ENCODE results near the gene NGEF. TPM values are rescaled to one million over a fixed set of nuclear protein-coding genes. Genes with fewer than 3 reads are reported as not detected.

Gene NGEF
- total and polyA plus RNA-seq, 2 experiments from 2014 or later: 2.0 to 2.9 TPM

DNA sequence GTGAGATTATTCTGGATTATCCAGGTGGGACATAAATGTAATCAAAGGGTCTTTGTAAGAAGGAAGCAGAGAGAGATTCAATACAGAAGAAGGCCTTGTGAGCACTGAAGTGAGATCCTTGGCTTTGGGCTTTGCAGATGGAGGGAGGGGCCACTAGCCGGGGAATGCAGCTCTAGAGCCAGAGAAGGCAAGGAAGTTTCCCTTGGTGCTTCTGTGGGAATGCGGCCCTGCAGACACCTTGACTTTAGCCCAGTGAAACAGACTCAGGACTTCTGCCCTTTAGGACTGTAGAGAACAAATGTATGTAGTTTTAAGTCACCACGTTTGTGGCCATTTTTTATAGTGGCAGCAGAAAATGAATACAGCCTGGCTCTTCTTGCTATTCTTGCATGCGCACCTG is 27.5 kb upstream of the NGEF start:
- Histone ChIP-seq H3K4me1 (ENCODE audit: low read depth) (no peaks in the 10 kb centered on the region), H3K36me3 (no peaks in the 10 kb centered on the region), H3K9me3 (ENCODE audit: low read depth) (no peaks in the 10 kb centered on the region), H3K27me3 (no peaks in the 10 kb centered on the region), H3K27ac (no peak overlapping the region), H3K4me3 (no peak overlapping the region)
- no peak for DNase-seq (ENCODE audit: low read depth in 1 of 2, low spot score in 1 of 2)
- TF ChIP-seq, protein P1, sequence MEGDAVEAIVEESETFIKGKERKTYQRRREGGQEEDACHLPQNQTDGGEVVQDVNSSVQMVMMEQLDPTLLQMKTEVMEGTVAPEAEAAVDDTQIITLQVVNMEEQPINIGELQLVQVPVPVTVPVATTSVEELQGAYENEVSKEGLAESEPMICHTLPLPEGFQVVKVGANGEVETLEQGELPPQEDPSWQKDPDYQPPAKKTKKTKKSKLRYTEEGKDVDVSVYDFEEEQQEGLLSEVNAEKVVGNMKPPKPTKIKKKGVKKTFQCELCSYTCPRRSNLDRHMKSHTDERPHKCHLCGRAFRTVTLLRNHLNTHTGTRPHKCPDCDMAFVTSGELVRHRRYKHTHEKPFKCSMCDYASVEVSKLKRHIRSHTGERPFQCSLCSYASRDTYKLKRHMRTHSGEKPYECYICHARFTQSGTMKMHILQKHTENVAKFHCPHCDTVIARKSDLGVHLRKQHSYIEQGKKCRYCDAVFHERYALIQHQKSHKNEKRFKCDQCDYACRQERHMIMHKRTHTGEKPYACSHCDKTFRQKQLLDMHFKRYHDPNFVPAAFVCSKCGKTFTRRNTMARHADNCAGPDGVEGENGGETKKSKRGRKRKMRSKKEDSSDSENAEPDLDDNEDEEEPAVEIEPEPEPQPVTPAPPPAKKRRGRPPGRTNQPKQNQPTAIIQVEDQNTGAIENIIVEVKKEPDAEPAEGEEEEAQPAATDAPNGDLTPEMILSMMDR (IDR thresholded peaks at IDR 0.05; ENCODE audit: low read depth, low read length): no peak

DNA sequence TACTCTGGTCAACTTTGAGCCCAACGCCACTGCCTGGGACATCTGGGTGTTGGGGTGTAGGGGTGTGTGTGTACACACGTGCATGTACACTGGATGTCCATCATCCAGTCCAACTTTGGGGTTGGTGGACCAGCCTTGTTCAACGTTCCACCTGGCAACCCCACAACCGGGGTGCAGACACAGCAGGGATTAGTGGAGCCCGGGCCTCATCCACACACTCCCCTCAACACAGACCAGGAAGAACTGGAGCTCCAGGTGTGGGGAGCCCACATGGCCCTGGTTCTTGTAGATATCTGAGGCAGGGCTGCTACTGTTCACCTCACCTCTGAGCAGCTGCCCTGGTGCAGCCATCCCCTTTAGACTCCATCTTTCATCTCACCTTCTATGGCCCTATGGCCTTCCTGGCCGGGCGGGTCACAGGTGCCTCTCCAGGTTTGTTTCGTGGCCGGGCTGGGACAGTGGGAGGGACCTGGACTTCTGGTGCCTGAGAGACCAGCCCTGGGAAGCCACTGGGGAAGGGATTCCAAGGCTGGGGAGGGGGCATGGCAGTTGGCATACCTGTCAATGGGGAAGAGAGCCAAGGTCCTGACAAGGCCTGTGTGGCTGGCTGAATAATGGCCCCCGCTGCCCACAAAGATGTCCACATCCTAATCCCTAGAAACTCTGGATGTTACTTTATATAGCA is 26.9 kb upstream of the NGEF start:
- Histone ChIP-seq H3K9me3 (ENCODE audit: low read depth) (no peaks in the 10 kb centered on the region), H3K27ac (no peak overlapping the region), H3K27me3 (no peaks in the 10 kb centered on the region), H3K36me3 (no peaks in the 10 kb centered on the region), H3K4me1 (ENCODE audit: low read depth) (no peaks in the 10 kb centered on the region), H3K4me3 (no peak overlapping the region)
- no peak for DNase-seq (ENCODE audit: low read depth in 1 of 2, low spot score in 1 of 2)
- TF ChIP-seq, protein P1 (IDR thresholded peaks at IDR 0.05; ENCODE audit: low read depth, low read length): no peak

DNA sequence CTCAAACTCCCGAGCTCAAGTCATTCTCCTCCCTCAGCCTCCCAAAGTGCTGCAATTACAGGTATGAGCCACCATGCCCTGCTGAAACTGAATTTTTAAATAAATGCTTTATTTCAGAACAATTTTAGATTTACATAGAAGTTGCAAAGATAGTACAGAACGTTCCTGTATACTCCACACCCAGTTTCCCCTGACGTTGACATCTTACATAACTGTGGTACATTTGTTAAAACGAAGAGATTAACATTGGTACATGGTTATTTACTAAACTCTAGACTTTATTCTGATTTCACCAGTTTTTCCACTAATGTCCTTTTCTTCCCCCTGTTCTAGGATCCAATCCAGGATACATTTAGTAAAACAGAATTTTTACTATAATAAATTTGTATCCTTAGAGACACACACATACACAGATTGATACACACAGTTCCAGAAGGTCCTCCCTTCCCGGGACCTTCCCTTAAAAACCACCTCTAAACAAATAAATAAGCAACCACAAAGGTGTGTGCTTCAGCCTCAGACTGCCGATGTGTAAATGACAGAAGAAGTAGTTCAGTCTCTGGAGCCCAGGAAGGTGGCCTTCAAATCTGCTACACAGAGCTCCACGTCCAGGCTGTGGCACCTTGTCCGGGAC is 26.3 kb upstream of the NGEF start:
- H3K9me3 ChIP-seq (ENCODE audit: low read depth): no peaks in the 10 kb centered on the region
- H3K27me3 ChIP-seq: no peaks in the 10 kb centered on the region
- H3K27ac ChIP-seq: no peak overlapping the region
- TF ChIP-seq, protein P1 (IDR thresholded peaks at IDR 0.05; ENCODE audit: low read depth, low read length): no peak
- H3K36me3 ChIP-seq: no peaks in the 10 kb centered on the region
- DNase-seq (ENCODE audit: low read depth in 1 of 2, low spot score in 1 of 2): no peak
- H3K4me3 ChIP-seq: no peak overlapping the region
- no peaks in the 10 kb centered on the region for H3K4me1 ChIP-seq (ENCODE audit: low read depth)

DNA sequence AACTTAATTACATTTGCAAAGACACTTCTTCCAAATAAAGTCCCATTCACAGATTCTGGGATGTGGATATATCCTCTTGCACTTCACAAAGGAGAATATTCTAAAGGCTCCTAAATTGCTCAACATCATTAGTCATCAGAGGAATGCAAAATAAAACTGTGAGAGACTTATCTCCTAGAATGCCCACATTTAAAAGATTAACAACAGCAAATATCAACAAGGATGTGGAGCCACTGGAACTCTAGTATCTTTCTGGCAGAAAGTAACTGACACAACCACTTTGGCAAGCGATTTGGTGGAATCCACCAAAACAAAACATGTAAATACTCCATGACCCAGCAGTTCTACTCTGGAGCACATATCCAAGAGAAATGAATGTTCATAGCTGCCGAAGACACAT is 24.0 kb upstream of the NGEF start:
- DNase-seq (ENCODE audit: low read depth in 1 of 2, low spot score in 1 of 2): peak in 1 of 2 donors; percentile 78
- H3K27ac ChIP-seq: no peak overlapping the region
- H3K27me3 ChIP-seq: no peaks in the 10 kb centered on the region
- no peak overlapping the region for H3K4me3 ChIP-seq
- no peaks in the 10 kb centered on the region for H3K4me1 ChIP-seq (ENCODE audit: low read depth)
- H3K36me3 ChIP-seq: no peaks in the 10 kb centered on the region
- TF ChIP-seq, protein P1 (IDR thresholded peaks at IDR 0.05; ENCODE audit: low read depth, low read length): no peak
- H3K9me3 ChIP-seq (ENCODE audit: low read depth): no peaks in the 10 kb centered on the region

DNA sequence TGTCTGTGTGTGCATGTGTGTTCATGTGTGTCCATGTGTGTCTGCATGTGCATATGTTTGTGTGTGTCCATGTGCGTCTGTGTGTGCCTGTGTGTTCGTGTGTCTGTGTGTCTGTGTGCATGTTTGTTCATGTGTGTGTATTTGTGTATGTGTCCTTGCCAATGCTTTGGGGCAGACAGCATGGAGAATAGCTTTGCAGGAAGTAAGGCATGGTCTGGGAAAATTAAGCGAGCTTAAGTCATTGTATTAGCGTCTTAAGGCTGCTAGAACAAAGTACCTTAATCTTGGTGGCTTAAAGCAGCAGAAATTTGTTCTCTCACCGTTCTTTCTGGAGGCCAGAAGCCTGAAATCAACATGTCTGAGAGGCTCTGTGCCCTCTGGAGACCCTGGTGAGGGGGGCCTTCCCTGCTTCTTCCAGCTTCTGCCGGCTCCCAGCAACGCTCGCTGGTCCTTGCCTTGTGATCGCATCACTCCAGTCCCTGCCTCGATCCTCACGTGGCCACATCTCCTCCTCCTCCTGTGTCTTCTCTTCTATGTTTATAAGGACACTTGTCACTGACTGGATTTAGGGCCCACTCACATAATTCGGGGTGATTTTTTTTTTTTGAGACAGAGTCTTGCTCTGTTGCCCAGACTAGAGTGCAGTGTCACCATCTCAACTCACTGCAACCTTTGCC is 23.2 kb upstream of the NGEF start:
- no peak for DNase-seq (ENCODE audit: low read depth in 1 of 2, low spot score in 1 of 2)
- Histone ChIP-seq H3K27me3 (no peaks in the 10 kb centered on the region), H3K36me3 (no peaks in the 10 kb centered on the region), H3K9me3 (ENCODE audit: low read depth) (no peaks in the 10 kb centered on the region), H3K4me1 (ENCODE audit: low read depth) (no peaks in the 10 kb centered on the region), H3K4me3 (no peak overlapping the region), H3K27ac (no peak overlapping the region)
- TF ChIP-seq, protein P1 (IDR thresholded peaks at IDR 0.05; ENCODE audit: low read depth, low read length): no peak
